HG03565 (cell line): ENCODE results near the gene BAK1.
"Not testable (repeated sequence)": the region's sequence is repeated elsewhere in the genome, so short reads cannot be mapped to it uniquely, and the experiment has no call there.

Experiments used
- ATAC-seq: cut with Tn5 transposase; IDR thresholded peaks from one replicate; pipeline ENCODE4 v1.9.1; 2021; ENCODE audit warnings: mild to moderate bottlenecking, moderate library complexity; ENCODE audit not compliant: unreplicated experiment

BAK1 gene

GRCh38 chr6:33557376-33557775 lies 22.7 kb downstream of the BAK1 start:
- ATAC-seq = no peak

DNA sequence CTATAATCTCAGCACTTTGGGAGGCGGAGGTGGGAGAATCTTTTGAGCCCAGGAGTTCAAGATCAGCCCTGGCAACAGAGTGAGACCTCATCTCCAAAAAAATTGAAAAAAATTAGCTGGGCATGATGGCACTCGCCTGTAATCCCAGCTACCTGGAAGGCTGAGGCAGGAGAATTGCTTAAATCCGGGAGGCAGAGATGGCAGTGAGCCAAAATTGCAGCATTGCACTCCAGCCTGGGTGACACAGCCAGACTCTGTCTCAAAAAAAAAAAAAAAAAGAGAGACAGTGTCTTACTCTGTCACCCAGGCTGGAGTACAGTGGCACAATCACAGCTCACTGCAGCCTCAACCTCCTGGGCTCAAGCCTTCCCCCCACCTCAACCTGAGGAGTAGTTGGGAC lies 27.2 kb downstream of the BAK1 start:
- not testable (repeated sequence) for ATAC-seq

GRCh38 chr6:33552252-33552651 lies 27.8 kb downstream of the BAK1 start:
- ATAC-seq = no peak

DNA sequence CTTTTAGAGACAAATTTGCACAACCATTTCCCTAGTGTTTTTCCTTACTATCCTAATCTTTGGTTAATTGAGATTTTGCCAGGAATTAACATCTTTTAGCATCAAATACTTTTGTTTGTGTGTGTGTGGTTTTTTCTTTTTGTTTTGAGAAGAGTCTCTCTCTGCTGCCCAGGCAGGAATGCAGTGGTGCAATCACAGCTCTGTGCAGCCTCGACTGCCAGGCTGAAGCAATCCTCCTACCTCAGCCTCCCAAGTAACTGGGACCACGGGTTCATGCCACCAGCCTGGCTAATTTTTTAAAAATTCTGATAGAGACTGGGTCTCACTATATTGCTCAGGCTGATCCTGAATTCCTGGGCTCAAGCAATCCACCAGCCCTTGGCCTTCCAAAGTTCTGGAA lies 28.5 kb downstream of the BAK1 start:
- no peak for ATAC-seq

DNA sequence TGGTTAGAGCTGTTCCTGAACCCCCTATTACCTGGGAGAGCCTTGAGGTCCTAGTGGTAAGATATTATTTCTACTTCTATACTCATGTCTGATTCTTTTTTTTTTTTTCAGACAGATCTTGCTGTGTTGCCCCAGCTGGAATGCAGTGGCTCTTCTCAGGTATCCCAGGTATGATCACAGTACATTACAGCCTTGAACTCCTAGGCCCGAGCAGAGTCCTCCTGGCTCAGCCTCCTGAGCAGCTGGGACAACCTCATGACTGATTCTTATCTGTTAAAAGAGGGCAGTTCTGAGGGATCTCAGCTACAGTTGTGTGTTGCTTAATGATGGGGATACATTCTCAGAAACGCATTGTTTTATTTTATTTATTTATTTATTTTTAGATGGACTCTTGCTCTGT lies 30.2 kb downstream of the BAK1 start:
- no peak for ATAC-seq

DNA sequence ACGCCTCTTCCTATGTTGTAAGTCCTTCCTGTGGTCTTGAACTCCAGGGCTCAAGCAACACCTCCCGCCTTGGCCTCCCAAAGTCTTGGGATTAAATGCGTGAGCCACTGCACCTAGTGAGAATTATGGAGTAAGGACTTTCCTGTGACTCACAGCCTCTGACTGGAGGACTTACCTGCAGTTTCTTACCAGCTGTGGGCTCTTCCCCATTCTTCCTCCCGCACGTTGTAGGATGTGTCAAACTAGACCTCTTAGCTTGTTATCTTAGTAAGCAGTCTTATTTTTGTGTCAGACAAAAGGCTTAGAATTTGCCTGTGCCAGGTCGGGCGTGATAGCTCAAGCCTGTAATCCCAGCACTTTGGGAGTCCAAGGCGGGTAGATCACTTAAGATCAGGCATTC lies 30.9 kb downstream of the BAK1 start:
- no peak for ATAC-seq

DNA sequence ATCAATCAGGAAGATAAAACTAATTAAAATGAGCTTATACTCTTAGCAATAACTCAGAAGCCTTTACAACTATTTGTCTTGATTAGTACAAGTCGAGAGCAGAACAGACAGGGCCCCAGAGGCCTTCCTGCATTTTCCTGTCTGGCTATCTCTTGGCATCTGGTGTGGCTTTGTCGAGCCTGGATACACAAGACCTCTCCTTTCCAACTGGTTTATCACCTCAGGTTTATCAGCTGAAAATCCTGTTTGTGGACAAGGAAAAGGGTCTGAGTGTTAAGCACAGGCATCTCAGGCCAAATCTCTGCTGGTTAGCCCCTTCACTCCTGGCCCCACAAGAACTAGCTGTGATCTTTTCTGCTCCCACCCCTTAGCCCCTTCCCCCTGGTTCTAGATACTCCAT lies 32.6 kb downstream of the BAK1 start:
- no peak for ATAC-seq

DNA sequence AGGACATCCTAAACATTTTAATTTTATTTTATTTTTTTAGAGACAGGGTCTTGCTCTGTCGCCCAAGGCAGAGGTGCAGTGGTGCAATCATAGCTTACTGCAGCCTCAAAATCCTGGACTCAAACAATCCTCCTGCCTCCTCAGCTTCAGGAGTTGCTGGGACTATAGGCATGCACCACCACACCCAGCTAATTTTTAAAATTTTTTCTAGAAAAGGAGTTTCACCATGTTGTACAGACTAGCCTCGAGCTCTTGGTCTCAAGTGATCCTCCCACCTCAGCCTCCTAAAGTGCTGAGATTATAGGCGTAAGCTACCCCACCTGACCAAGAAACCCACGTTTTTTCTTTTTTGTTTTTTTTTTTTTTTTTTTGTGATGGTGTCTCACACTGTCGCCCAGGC lies 33.3 kb downstream of the BAK1 start:
- ATAC-seq = no peak

- not testable (repeated sequence) for ATAC-seq
These were observed 34.8 kb downstream of the BAK1 start for GRCh38 chr6:33545292-33545691.

GRCh38 chr6:33543116-33543515 lies 37.0 kb downstream of the BAK1 start:
- ATAC-seq = no peak

DNA sequence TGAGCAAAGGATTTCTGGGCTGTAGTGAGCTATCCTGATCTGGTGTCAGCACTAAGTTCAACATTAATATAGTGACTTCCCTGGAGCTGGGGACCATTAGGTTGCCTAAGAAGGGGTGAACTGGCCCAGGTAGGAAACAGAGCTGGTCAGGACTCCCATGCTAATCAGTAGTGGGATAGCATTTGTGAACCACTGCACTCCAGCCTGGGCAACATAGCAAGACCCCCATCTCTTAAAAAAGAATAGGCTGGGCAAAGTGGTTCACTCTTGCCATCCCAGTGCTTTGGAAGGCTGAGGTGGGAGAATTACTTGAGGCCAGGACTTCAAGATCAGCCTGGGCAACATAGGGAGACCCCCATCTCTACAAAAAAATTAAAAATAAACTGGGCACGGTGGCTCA lies 39.3 kb downstream of the BAK1 start:
- no peak for ATAC-seq

DNA sequence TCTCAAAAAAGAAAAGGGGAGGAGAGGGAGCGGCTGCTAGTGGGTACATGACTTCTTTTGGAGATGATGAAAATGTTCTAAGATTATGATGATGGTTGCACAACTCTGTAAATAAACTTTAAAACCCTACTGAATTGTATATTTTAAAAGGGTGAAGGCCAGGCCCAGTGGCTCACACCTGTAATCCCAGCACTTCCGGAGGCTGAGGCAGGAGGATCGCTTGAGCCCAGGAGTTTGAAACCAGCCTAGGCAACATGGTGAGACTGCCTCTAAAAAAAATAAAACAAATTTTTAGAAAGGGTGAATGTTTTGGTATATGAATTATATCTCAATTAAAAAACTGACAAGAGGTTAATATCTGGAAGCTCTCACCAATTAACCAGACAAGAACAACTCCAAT lies 45.4 kb downstream of the BAK1 start:
- ATAC-seq = no peak

DNA sequence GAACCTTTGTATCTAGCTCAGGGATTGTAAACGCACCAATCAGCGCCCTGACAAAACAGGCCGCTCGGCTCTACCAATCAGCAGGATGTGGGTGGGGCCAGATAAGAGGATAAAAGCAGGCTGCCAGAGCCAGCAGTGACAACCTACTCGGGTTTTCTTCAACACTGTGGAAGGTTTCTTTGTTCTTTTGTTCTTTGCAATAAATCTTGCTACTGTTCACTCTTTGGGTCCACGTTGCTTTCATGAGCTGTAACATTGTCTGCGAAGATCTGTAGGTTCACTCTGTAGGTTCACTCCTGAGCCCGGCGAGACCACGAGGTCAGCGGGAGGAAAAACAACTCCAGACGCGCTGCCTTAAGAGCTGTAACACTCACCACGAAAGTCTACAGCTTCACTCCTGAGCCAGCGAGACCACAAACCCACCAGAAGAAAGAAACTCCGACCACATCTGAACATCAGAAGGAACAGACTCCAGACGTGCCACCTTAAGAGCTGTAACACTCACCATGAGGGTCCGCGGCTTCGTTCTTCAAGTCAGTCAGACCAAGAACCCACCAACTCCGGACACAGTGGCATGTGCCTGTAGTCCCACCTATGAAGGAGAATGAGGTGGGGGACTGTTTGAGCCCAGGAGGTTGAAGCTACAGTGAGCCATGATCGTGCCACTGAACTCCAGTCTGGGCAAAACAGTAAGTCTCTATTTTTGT lies 46.8 kb downstream of the BAK1 start:
- not testable (repeated sequence) for ATAC-seq

GRCh38 chr6:33532431-33532830 lies 47.6 kb downstream of the BAK1 start:
- not testable (repeated sequence) for ATAC-seq

DNA sequence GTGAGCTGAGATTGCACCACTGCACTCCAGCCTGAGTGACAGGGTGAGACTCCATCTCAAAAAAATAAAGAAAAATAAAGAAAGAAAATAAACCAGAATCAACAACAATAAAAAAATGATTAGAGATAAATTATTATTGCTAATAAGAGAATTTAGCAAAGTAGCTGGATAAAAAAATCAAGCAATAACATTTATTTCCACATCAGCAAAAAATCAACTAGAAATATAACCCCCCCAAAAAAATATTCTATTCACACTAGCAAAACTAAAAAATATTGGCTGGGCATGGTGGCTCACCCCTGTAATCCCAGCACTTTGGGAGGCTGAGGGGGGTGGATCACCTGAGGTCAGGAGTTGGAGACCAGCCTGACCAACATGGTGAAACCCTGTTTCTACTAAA lies 49.5 kb downstream of the BAK1 start:
- not testable (repeated sequence) for ATAC-seq
